ENCODE results near the gene FSTL4. TPM values are rescaled to one million over a fixed set of nuclear protein-coding genes. Genes with fewer than 3 reads are reported as not detected.

Gene FSTL4
- total and polyA plus RNA-seq, 12 donors, result 0.48 to 5.2 (median 2.3) TPM

DNA sequence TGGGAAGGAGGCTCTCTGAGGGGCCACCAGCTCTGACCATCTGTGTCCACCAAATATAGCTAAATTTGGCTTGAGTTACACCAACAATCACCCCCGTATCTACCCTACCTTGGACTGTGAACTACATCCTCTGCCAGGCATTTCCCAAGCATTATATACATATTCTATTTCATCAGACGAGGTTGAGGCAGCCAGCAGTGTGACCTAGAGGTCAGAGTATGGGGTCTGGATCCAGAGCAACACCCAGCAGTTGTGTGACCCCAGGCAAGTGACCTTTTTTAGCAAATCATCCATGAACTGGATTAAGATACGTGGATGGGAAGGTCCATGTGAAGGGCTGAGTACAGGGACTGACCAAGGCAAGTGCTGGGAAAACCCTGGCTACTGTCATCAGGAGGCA is 379.9 kb downstream of the FSTL4 start:
- Histone ChIP-seq H3K36me3 (replicated peaks in 1 of 2) (no peaks in the 10 kb centered on the region), H3K27me3 (no peaks in the 10 kb centered on the region), H3K9me3 (replicated peaks in 1 of 3) (no peaks in the 10 kb centered on the region), H3K4me1 (replicated peaks in 1 of 2) (no peaks in the 10 kb centered on the region), H3K4me3 (no peak overlapping the region), H3K27ac (no peak overlapping the region)
- TF ChIP-seq, protein P1, sequence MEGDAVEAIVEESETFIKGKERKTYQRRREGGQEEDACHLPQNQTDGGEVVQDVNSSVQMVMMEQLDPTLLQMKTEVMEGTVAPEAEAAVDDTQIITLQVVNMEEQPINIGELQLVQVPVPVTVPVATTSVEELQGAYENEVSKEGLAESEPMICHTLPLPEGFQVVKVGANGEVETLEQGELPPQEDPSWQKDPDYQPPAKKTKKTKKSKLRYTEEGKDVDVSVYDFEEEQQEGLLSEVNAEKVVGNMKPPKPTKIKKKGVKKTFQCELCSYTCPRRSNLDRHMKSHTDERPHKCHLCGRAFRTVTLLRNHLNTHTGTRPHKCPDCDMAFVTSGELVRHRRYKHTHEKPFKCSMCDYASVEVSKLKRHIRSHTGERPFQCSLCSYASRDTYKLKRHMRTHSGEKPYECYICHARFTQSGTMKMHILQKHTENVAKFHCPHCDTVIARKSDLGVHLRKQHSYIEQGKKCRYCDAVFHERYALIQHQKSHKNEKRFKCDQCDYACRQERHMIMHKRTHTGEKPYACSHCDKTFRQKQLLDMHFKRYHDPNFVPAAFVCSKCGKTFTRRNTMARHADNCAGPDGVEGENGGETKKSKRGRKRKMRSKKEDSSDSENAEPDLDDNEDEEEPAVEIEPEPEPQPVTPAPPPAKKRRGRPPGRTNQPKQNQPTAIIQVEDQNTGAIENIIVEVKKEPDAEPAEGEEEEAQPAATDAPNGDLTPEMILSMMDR (IDR thresholded peaks at IDR 0.05), result no peak
- no peak for TF ChIP-seq POLR2A (IDR thresholded peaks at IDR 0.05)
- intact Hi-C loops (cut with DNase I), result no loop called here
- DNase-seq, result no peak
- WGBS, 4 donors, result 83 to 87% (median 84%) methylated on average over 3 of the region's 3 CpGs

DNA sequence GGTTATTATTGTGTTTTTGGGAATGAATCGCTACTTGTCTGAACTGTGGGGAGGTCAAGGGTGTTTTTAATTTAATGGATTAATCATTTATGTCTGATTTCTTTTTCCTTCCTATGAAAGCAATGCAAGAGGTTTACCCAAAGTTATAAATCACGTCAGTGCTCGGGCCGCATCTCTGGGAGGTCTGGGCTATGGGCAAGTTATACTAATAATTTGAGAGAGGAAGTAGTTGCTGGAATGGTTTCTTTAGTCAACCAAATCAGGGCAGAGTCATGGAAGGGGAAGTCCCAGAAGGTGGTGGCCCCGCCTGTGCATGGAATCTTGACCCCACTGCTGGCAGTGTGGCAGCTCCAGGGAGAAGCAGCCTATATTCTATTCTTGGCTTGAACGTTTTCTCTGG is 380.3 kb downstream of the FSTL4 start:
- no peak for DNase-seq
- Histone ChIP-seq H3K4me1 (replicated peaks in 1 of 2) (no peaks in the 10 kb centered on the region), H3K9me3 (replicated peaks in 1 of 3) (no peaks in the 10 kb centered on the region), H3K36me3 (replicated peaks in 1 of 2) (no peaks in the 10 kb centered on the region), H3K4me3 (no peak overlapping the region), H3K27ac (no peak overlapping the region), H3K27me3 (no peaks in the 10 kb centered on the region)
- WGBS, 4 donors, result 67 to 73% (median 69%) methylated on average over 5 to 6 of the region's 6 CpGs
- TF ChIP-seq, protein P1 (IDR thresholded peaks at IDR 0.05), result no peak
- TF ChIP-seq POLR2A (IDR thresholded peaks at IDR 0.05), result no peak
- intact Hi-C loops (cut with DNase I), result no loop called here

DNA sequence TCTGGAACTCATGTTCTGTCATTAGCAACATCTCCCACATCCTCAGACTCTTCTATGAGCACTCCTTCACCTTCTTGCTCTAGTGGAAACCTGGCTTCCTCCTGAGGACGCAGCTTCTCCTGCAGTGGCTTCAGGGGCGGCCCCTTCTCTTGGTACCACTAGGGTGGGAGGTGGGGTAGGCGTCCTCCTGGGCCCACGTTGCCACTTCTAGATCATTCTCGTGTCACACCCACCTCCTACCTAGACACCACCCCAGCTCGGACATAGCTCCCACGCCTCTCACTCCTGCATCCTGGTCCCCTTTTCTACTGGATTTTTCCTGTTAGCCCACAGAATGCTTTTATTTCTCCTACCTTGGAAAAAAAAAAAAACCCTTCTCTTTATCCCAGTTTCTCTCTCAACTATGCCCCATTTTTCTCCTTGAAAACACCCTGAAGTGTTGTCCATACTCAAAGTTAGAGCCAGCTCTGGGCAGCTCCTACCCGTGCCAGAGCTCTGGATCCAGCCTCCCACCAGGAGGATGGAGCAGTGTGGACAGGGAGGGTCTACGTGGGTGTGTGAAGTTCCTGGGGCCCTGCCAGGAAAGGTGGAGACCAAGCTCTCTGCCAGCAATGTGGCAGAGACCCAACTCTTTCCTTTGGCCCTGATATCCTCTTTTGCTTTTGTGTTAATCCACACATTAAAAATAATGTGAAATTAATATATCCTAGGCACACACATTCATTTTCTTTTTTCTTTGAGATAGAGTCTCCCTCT is 381.3 kb downstream of the FSTL4 start:
- Histone ChIP-seq H3K36me3 (replicated peaks in 1 of 2) (no peaks in the 10 kb centered on the region), H3K27ac (no peak overlapping the region), H3K9me3 (replicated peaks in 1 of 3) (no peaks in the 10 kb centered on the region), H3K4me3 (no peak overlapping the region), H3K27me3 (no peaks in the 10 kb centered on the region), H3K4me1 (replicated peaks in 1 of 2) (no peaks in the 10 kb centered on the region)
- no peak for DNase-seq
- TF ChIP-seq POLR2A (IDR thresholded peaks at IDR 0.05), result no peak
- TF ChIP-seq, protein P1 (IDR thresholded peaks at IDR 0.05), result no peak
- intact Hi-C loops (cut with DNase I), result no loop called here
- whole genome bisulfite sequencing, 4 donors, result 67 to 75% (median 73%) methylated on average over 9 of the region's 9 CpGs

DNA sequence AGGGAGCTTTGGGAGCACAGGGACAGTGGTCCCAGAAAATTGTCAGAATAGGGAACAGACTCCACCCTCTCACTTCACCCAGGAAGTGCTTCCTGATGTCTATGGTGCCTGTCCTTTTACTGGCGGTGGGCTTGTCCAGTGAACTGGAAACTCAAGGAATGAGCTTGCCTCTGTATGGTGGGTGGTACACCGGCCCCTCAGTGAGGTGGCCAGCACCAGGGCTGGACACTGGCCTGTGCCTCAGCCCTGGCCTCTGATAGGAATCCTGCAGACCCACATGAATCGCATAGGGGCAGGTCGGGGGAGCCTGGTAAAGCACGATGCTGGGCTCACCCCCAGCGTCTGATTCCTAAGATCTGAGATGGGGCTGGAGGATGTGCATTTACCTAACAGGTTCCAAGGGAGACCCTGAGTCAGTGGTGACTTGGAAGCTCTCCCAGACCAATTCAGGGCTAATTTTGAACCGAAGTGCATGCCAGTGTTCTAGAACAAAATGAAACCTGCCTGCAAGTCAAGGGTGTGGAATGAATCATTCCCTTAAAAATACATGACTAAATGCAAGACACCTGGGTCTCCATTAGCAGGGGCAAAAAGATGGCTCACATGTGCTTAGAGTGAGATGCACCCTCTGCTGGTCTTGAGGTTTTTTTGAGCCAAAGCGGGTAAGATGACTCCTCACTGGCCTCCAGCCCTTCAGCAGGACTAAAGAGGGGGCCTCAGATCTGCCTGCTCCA is 382.2 kb downstream of the FSTL4 start:
- no peaks in the 10 kb centered on the region for H3K27me3 ChIP-seq
- H3K4me3 ChIP-seq, result no peak overlapping the region
- no peaks in the 10 kb centered on the region for H3K4me1 ChIP-seq (replicated peaks in 1 of 2)
- H3K9me3 ChIP-seq (replicated peaks in 1 of 3), result no peaks in the 10 kb centered on the region
- WGBS, 4 donors, result 84 to 92% (median 89%) methylated on average over 3 to 8 of the region's 8 CpGs
- TF ChIP-seq POLR2A (IDR thresholded peaks at IDR 0.05), result no peak
- TF ChIP-seq, protein P1 (IDR thresholded peaks at IDR 0.05), result no peak
- DNase-seq, result peak in 1 of 7 donors; percentile 27
- no peak overlapping the region for H3K27ac ChIP-seq
- intact Hi-C loops (cut with DNase I), result no loop called here
- no peaks in the 10 kb centered on the region for H3K36me3 ChIP-seq (replicated peaks in 1 of 2)
